Activated naive CD4-positive, alpha-beta T cell treated with anti-CD3 and anti-CD28 coated beads, Interleukin-2, amount 10 ng/mL, durations not matched to agents 7 days and 5 days (primary cell): Measurements from ENCODE around the gene ANXA9.

Source experiments
- CTCF ChIA-PET: fragments of 350-600 bp; sonication (Branson Sonifier 250); formaldehyde crosslinking; loops from one replicate; lab custom pipeline; 2021; ENCODE audit warnings: antibody characterized with exemption; lab: Charles Lee
- DNase-seq: peaks from one replicate; pipeline ENCODE4 v3.0.0-alpha.2; 2020
- H3K27ac Mint-ChIP-seq: one replicate; pipeline ENCODE4 v1.8.0; 2021; ENCODE audit warnings: mild to moderate bottlenecking, moderate library complexity, mixed read lengths
- H3K27me3 Mint-ChIP-seq: one replicate; pipeline ENCODE4 v1.8.0; 2021; ENCODE audit warnings: mild to moderate bottlenecking, mixed read lengths
- H3K36me3 Mint-ChIP-seq: one replicate; pipeline ENCODE4 v1.8.0; 2021; ENCODE audit warnings: mixed read lengths
- H3K4me1 Mint-ChIP-seq: one replicate; pipeline ENCODE4 v1.8.0; 2021; ENCODE audit warnings: mixed read lengths
- H3K4me3 Mint-ChIP-seq: one replicate; pipeline ENCODE4 v1.8.0; 2021; ENCODE audit warnings: mild to moderate bottlenecking, moderate library complexity, mixed read lengths
- H3K9me3 Mint-ChIP-seq: one replicate; pipeline ENCODE4 v1.8.0; 2021; ENCODE audit warnings: mixed read lengths

ANXA9 gene

DNA sequence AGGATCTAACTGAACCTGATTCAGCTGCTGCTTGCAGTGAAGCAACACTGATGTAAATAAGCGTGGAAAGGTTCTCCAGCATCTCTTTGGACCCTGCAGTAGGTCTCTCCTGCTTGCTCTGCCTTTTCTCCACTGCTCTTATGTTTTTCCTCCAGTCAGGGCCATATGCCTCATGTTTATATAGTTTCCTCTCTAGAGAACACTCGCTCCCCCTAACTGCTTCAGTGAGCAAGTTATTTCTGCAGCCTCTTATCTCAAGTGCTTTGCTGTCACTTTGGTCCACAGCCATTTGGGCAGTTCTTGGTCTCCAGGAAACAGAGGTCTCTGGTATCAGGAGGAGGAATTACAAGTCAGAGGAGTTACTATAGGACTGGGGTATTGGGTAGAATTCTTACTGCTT is 31.4 kb downstream of the ANXA9 start:
- Mint-ChIP-seq H3K4me1 (peaks cover 42% of the 10 kb centered on the region), H3K27me3 (no peaks in the 10 kb centered on the region), H3K4me3 (no peak overlapping the region), H3K36me3 (peaks cover 21% of the 10 kb centered on the region), H3K27ac (no peak overlapping the region), H3K9me3 (no peaks in the 10 kb centered on the region)
- no peak for DNase-seq
- CTCF ChIA-PET = interaction anchor here (0.6 to 1.5 kb wide), 3 partner anchors 11 to 94 kb away, joined by 3 to 9 read pairs (median 4); partner anchors contain the start of gene C1orf56

DNA sequence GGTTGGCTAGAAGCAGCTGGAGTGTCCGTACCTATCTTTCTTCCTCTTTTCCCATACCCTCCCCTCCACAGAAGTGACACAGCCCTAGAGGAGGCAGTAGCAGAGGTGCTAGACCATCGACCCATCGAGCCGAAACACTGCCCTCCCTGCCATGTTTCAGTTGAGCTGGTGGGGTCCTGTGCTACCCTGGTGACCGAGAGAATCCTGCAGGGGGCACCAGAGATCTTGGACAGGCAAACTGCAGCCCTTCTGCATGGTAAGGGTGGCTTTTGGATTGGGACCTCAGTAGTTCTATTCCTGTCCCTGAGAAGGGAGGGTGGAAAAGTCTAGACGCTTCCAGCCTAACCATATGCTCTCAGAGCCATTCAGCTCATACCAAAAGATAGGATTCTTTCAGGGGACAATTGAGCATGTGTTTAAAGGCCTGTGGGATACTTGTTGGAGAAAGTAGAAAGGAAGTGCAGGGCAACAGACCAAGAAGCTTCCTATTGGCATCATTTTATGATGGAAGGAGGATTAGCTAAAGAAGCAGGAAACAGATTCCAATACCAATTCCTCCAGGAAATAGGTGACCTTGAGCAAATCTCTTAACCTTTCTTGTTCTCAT is 42.6 kb downstream of the ANXA9 start:
- H3K27me3 Mint-ChIP-seq = no peaks in the 10 kb centered on the region
- peak; percentile 92 for DNase-seq
- H3K36me3 Mint-ChIP-seq = peaks cover 22% of the 10 kb centered on the region
- peaks cover 6% of the 10 kb centered on the region for H3K4me1 Mint-ChIP-seq
- peak overlapping the region; percentile 30 for H3K27ac Mint-ChIP-seq
- no peaks in the 10 kb centered on the region for H3K9me3 Mint-ChIP-seq
- CTCF ChIA-PET = interaction anchor here (0.6 to 4.7 kb wide), 25 partner anchors 8 to 227 kb away, joined by 3 to 41 read pairs (median 4); partner anchors contain the start of genes BNIPL, C1orf56, CDC42SE1 and LYSMD1
- H3K4me3 Mint-ChIP-seq = peak overlapping the region; percentile 8

DNA sequence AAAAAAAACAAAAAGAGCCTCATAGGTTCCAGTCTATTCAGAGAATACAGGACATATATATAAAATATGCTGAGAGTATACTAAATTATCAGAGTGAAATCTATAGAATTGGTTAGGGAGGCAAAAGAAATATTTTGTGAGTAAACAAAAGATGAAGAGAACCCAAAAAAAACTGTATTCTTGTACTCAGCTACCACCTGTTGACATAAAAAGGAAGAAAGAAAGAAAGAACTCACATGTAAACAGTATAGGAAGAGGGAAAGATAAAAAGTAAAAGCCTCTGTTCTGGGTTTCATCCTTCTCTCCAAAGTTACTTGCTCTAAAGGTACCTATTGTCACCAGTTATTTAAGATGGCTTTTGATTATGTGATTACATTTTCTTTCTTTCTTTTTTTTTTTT is 44.4 kb downstream of the ANXA9 start:
- Mint-ChIP-seq H3K9me3 (no peaks in the 10 kb centered on the region), H3K27ac (peak overlapping the region; percentile 26), H3K4me1 (peaks cover 6% of the 10 kb centered on the region), H3K36me3 (peaks cover 30% of the 10 kb centered on the region), H3K27me3 (no peaks in the 10 kb centered on the region), H3K4me3 (no peak overlapping the region)
- CTCF ChIA-PET = interaction anchor here (0.6 to 4.7 kb wide), 7 partner anchors 11 to 73 kb away, joined by 3 to 41 read pairs (median 4); partner anchors contain the start of genes BNIPL, C1orf56, CDC42SE1 and MLLT11
- DNase-seq = no peak

DNA sequence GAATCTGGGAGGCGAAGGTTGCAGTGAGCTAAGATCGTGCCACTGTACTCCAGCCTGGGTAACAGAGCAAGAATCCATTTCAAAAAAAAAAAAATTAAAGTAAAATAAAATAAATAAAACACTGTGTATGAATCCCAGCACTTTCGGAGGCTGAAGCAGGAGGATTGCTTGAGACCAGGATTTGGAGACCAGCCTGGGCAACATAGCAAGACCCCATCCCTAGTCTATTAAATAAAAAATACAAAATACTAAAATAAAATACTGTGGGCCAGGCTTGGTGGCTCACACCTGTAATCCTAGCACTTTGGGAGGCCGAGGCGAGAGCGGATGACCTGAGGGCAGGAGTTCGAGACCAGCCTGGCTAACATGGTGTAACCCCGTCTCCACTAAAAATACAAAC is 50.1 kb downstream of the ANXA9 start:
- no peaks in the 10 kb centered on the region for H3K9me3 Mint-ChIP-seq
- CTCF ChIA-PET = interaction anchor here (0.9 kb wide), 1 partner anchor 16 kb away, joined by 3 read pairs; the partner anchor contains the start of gene C1orf56
- no peak overlapping the region for H3K27ac Mint-ChIP-seq
- no peak overlapping the region for H3K4me3 Mint-ChIP-seq
- peaks cover 5% of the 10 kb centered on the region for H3K4me1 Mint-ChIP-seq
- DNase-seq = no peak
- peaks cover 42% of the 10 kb centered on the region for H3K36me3 Mint-ChIP-seq
- H3K27me3 Mint-ChIP-seq = no peaks in the 10 kb centered on the region

DNA sequence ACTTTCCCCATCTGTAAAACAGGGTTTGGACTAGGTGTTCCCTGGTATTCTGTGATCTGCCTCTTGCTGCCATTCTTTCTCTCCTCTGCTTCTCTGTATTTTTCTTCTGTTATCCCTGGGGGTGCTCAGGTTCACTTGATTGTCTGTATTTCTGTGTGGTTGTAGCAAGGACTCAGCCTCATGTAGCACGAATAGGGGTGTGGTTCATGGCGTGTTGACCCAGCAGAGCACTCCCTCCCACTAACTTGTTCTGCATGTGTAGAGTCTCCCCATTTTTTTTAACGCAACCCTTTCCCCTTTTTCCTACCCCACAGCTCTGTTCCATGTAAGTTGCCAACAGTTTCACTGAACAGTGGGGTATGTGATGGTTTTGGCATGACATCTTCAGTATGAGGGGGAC is 53.1 kb downstream of the ANXA9 start:
- no peak overlapping the region for H3K27ac Mint-ChIP-seq
- H3K36me3 Mint-ChIP-seq = peaks cover 30% of the 10 kb centered on the region
- no peak for DNase-seq
- H3K4me1 Mint-ChIP-seq = peaks cover 5% of the 10 kb centered on the region
- CTCF ChIA-PET = no interaction called here
- no peaks in the 10 kb centered on the region for H3K9me3 Mint-ChIP-seq
- H3K4me3 Mint-ChIP-seq = no peak overlapping the region
- no peaks in the 10 kb centered on the region for H3K27me3 Mint-ChIP-seq

DNA sequence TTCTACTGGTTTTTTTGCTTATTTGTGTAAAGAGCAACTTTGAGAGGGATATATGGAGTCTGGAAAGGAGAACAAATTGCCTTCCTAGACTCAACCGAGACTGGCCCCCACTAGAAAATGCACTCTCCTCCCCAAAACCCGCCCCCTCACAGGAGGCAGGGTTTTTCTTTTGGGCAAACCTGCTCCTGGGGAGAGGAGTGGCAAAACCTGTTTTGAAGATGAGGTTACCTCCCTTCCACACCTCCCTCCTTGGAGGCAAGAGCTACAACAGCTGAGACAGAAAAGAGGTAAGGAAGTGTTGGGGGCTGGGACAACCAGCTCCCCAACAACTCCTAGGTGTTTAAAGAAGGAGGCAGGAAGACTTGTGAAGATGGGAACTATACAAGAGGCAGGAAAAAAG is 54.3 kb downstream of the ANXA9 start, which contains the start of gene BNIPL:
TSS of gene BNIPL (plus strand) at position 231 of the 400 bp plus-strand sequence. CDS start at position 371, 140 bp downstream.
- DNase-seq = no peak
- Mint-ChIP-seq H3K36me3 (peaks cover 25% of the 10 kb centered on the region), H3K27ac (no peak within 1 kb of the TSS), H3K27me3 (no peaks in the 10 kb centered on the region), H3K4me1 (peaks cover 5% of the 10 kb centered on the region), H3K4me3 (no peak within 1 kb of the TSS), H3K9me3 (no peaks in the 10 kb centered on the region)
- CTCF ChIA-PET = interaction anchor here (3.3 kb wide), 1 partner anchor 11 kb away, joined by 16 read pairs; no protein-coding TSS in a partner anchor

DNA sequence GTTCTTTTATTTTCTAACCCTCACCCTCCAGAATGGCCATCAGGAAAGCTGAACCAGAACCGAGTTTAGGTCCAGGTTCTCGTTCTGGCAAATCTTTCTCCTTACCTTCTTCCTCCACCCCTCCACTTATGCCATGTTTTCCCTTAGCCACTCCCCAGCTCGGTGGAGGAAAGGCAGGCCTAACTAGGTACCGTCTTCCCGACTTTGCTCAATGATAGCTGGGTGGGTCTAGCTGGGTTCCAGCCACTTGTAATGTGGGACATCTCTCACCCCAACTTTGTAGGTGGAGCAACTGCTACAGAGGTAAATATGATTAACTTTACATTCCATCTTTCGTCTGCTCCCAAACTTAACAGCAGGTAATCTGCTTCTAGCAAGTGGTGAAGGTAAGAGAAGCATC is 54.9 kb downstream of the ANXA9 start:
- Mint-ChIP-seq H3K27me3 (no peaks in the 10 kb centered on the region), H3K4me3 (no peak overlapping the region), H3K36me3 (peaks cover 23% of the 10 kb centered on the region), H3K9me3 (no peaks in the 10 kb centered on the region), H3K27ac (no peak overlapping the region), H3K4me1 (peaks cover 5% of the 10 kb centered on the region)
- DNase-seq = no peak
- CTCF ChIA-PET = interaction anchor here (3.3 kb wide), 1 partner anchor 12 kb away, joined by 16 read pairs; no protein-coding TSS in a partner anchor

DNA sequence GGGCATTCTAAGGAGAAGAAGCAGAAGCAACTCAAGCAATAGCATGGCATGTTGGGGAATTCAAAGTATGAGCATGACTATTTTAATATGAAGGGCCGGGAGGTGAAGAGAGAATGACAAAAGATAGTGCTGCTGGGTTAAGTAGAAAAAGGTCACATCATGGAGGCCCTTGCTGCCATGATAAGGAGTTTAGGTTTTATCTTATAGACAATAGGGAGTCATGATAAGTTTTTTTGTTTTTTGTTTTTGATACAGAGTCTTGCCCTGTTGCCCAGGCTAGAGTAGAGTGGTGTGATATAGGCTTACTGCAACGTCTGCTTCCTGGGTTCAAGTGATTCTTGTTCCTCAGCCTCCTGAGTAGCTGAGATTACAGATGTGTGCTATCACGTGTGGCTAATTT is 57.4 kb downstream of the ANXA9 start:
- no peak overlapping the region for H3K27ac Mint-ChIP-seq
- no peaks in the 10 kb centered on the region for H3K9me3 Mint-ChIP-seq
- no peaks in the 10 kb centered on the region for H3K27me3 Mint-ChIP-seq
- CTCF ChIA-PET = interaction anchor here (1.2 kb wide), 1 partner anchor 9 kb away, joined by 4 read pairs; no protein-coding TSS in a partner anchor
- no peak overlapping the region for H3K4me3 Mint-ChIP-seq
- peaks cover 12% of the 10 kb centered on the region for H3K36me3 Mint-ChIP-seq
- peaks cover 18% of the 10 kb centered on the region for H3K4me1 Mint-ChIP-seq
- DNase-seq = no peak

DNA sequence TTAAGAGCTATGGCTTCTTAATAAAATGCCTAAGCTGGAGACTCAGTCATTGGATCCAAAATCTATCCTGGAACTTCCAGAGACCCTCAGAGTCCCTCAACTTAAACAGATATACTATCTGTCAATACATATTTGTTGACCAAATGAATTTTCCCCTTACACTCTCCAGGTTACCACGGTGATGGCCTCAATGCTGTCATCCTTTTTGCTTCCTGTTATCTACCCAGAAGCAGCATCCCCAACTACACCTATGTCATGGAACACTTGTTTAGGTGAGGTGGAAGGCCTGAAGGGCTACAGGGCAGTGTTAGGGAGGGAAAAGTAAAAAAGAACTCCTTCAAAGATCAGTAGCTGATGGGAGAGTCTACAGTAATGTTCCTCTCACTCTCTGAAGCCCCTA is 61.1 kb downstream of the ANXA9 start:
- H3K27me3 Mint-ChIP-seq = no peaks in the 10 kb centered on the region
- peaks cover 3% of the 10 kb centered on the region for H3K36me3 Mint-ChIP-seq
- H3K4me1 Mint-ChIP-seq = peaks cover 34% of the 10 kb centered on the region
- no peaks in the 10 kb centered on the region for H3K9me3 Mint-ChIP-seq
- H3K27ac Mint-ChIP-seq = no peak overlapping the region
- no peak overlapping the region for H3K4me3 Mint-ChIP-seq
- CTCF ChIA-PET = interaction anchor here (1.0 to 1.4 kb wide), 4 partner anchors 17 to 29 kb away, joined by 3 to 4 read pairs (median 3); partner anchors contain the start of gene GABPB2
- peak; percentile 27 for DNase-seq
